Thoracic aorta (tissue), 2 donors: ENCODE measurements around the gene RHEB. TPM values are rescaled to one million over a fixed set of nuclear protein-coding genes. Genes with fewer than 3 reads are reported as not detected.

Experiments
- ATAC-seq: fragments of 150-250 bp; one replicate; pipeline ENCODE4 v1.8.0; 2017; ENCODE audit warnings: low read depth; ENCODE audit not compliant: insufficient number of reproducible peaks, low FRiP score
- DNase-seq: peaks from one replicate; pipeline ENCODE4 v3.0.0-alpha.2; 2020; ENCODE audit warnings: low spot score
- H3K27ac ChIP-seq, 2 donors: fragments of 200-600 bp; sonication (generic); 1 replicate in 1 of 2; 2 replicates in 1 of 2; pipeline ENCODE4 v1.5.1; 2016; ENCODE audit warnings: mild to moderate bottlenecking in 2 of 2, moderate library complexity in 2 of 2
- H3K27me3 ChIP-seq: fragments of 200-600 bp; sonication (generic); replicated peaks from 2 replicates; pipeline ENCODE4 v1.6.0; 2016; ENCODE audit warnings: mild to moderate bottlenecking; ENCODE audit not compliant: insufficient read depth
- H3K36me3 ChIP-seq: fragments of 200-600 bp; sonication (generic); one replicate; pipeline ENCODE4 v1.5.1; 2016
- H3K4me1 ChIP-seq, 2 donors: fragments of 200-600 bp; sonication (generic); 1 replicate in 1 of 2; 2 replicates in 1 of 2; pipeline versions ENCODE4 v1.5.1 to v1.6.0; 2016; ENCODE audit warnings: low read depth in 2 of 2, mild to moderate bottlenecking in 1 of 2; ENCODE audit not compliant: control insufficient read depth in 1 of 2
- H3K4me3 ChIP-seq: fragments of 200-600 bp; sonication (generic); 2 replicates; pipeline ENCODE4 v1.5.1; 2016; ENCODE audit warnings: mild to moderate bottlenecking
- H3K9me3 ChIP-seq: fragments of 200-600 bp; sonication (generic); 2 replicates; pipeline ENCODE4 v1.5.1; 2016
- total RNA-seq, 2 donors: library from RNA; depleted of rRNA; stranded (reverse); fragments of >200 nt; gene quantifications; one replicate each; pipeline versions ENCODE4 v1.1.0 to v1.2.3, GENCODE V29; 2016
- TF ChIP-seq, protein P1 (sequence below): fragments of 200-600 bp; sonication (generic); IDR thresholded peaks from one replicate; pipeline ENCODE4 v1.5.1; 2019; ENCODE audit warnings: antibody characterized with exemption

RHEB gene
- total RNA-seq, 2 donors from 2014 or later = 88.9 to 102 TPM

- TF ChIP-seq, protein P1, sequence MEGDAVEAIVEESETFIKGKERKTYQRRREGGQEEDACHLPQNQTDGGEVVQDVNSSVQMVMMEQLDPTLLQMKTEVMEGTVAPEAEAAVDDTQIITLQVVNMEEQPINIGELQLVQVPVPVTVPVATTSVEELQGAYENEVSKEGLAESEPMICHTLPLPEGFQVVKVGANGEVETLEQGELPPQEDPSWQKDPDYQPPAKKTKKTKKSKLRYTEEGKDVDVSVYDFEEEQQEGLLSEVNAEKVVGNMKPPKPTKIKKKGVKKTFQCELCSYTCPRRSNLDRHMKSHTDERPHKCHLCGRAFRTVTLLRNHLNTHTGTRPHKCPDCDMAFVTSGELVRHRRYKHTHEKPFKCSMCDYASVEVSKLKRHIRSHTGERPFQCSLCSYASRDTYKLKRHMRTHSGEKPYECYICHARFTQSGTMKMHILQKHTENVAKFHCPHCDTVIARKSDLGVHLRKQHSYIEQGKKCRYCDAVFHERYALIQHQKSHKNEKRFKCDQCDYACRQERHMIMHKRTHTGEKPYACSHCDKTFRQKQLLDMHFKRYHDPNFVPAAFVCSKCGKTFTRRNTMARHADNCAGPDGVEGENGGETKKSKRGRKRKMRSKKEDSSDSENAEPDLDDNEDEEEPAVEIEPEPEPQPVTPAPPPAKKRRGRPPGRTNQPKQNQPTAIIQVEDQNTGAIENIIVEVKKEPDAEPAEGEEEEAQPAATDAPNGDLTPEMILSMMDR = no peak
- no peak overlapping the region for H3K27ac ChIP-seq
- H3K9me3 ChIP-seq = no peaks in the 10 kb centered on the region
- no peak for DNase-seq
- H3K27me3 ChIP-seq = no peaks in the 10 kb centered on the region
- H3K4me1 ChIP-seq = peaks cover 26 to 54% of the 10 kb centered on the region in 2 donors
- no peak for ATAC-seq
- no peaks in the 10 kb centered on the region for H3K36me3 ChIP-seq
- H3K4me3 ChIP-seq = no peak overlapping the region
Measured at GRCh38 chr7:151430391-151431205, 89.1 kb downstream of the RHEB start.

DNA sequence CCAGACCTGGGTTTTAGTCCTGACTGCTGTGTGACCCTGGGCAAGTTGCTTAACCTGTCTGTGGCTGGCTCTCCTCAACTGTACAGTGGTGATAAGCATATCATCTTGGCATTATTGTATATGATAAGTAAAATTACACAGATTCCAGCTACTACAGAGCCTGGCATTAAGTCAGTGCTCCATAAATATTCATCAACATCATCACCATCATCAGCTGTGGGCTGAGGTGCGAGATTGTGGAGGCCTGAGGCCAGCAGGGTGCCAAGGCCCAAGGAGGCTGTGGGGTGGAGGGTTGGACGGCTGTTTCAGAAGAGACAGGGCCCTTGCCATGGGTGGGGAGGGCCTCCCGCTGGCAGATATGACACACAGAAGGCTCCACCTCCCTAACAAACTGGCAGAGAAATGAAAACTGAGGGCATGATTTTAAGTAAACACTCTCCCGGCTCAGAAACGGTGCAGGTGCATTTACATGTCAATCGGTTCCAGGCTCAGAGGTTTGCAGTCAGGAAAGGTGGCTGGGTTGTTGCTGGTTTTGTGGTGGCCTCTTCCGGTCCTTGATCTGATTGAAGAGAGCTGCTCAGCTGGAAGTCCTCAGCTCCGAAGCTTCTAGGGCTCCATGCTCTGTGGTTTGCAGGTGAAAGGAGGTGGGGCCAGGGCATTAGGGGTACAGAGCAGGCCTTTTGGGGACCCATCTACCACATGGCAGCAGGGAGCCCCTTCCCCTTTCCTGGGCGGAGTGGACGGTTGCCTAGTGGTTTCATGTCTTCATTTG, 89.9 kb downstream of the RHEB start:
- H3K27me3 ChIP-seq = no peaks in the 10 kb centered on the region
- no peaks in the 10 kb centered on the region for H3K9me3 ChIP-seq
- DNase-seq (no peak), ATAC-seq (no peak)
- no peaks in the 10 kb centered on the region for H3K36me3 ChIP-seq
- no peak overlapping the region for H3K4me3 ChIP-seq
- peaks cover 23 to 53% of the 10 kb centered on the region in 2 donors for H3K4me1 ChIP-seq
- TF ChIP-seq, protein P1 = no peak
- no peak overlapping the region for H3K27ac ChIP-seq

DNA sequence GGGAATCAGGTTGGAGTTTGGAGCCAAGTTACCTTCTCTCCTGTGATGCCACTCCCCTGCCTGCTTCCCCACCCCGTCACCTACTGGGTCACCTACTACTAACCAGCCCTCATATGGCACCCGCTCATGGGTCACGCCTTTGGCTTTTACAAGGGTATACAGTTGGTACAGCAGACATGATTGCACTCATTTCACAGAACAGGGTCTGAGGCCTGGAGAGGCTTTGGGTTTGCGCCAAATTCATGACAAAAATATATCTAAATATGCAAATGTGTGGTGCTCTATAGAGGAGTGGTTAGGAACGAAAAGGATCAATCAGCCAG, 90.5 kb downstream of the RHEB start:
- Histone ChIP-seq H3K9me3 (no peaks in the 10 kb centered on the region), H3K27ac (no peak overlapping the region), H3K27me3 (no peaks in the 10 kb centered on the region), H3K36me3 (no peaks in the 10 kb centered on the region), H3K4me3 (no peak overlapping the region), H3K4me1 (peaks cover 23 to 53% of the 10 kb centered on the region in 2 donors)
- ATAC-seq (no peak), DNase-seq (no peak)
- TF ChIP-seq, protein P1 = no peak

DNA sequence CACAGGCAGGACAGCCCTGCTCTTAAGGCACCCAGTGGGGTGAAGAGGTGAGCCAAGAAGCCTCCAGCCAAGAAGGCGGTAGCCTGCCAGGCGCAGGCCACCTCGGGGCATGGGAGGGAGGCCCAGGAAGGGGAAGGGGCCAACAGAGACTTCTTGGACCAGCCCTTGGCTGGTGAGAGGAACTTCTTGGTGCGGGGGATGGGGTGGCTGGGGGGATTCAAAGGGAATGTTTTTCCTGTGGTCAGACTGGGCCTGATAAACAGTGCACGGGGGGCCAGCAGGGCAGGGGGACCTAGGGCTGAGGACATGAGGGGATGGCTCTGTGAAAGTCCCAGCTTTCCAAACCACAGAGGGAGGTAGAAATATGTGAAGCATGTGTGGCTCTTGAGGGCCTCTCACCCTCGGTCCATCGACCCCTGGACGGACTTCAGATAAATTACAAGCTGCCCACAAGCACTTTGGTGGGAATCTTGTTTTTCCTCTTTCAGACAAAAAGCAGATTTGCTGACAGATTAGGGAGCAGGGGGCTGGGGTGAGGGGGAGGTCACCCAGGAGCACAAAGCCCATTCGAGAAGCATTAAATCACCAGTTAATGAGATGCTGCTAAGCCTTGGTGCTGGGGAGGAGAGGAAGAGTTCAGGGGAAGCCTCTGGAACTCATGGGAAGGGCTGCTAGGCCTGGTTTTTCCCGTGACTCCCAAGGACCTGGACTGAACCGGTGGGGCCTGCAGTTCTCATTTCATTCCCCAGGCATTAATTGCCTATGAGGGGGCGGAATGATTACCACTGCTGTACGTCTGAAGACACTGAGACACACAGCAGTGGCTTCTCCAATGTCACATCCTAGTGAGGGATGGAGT, 91.1 kb downstream of the RHEB start:
- H3K9me3 ChIP-seq = no peaks in the 10 kb centered on the region
- TF ChIP-seq, protein P1 = no peak
- H3K4me3 ChIP-seq = no peak overlapping the region
- ATAC-seq = no peak
- H3K27ac ChIP-seq = peak overlapping the region in 1 of 2 donors; percentile 28
- no peaks in the 10 kb centered on the region for H3K27me3 ChIP-seq
- H3K4me1 ChIP-seq = peaks cover 23 to 53% of the 10 kb centered on the region in 2 donors
- DNase-seq = no peak
- H3K36me3 ChIP-seq = no peaks in the 10 kb centered on the region
